Omental fat pad (tissue), 4 donors: Measurements from ENCODE around the gene FKBP5. TPM values are rescaled to one million over a fixed set of nuclear protein-coding genes. Genes with fewer than 3 reads are reported as not detected.

ENCODE experiments used
- ATAC-seq: fragments of 150-250 bp; one replicate; pipeline ENCODE4 v1.9.1; 2016; ENCODE audit warnings: mild to moderate bottlenecking, moderate library complexity; ENCODE audit not compliant: low FRiP score
- DNase-seq: peaks from one replicate; pipeline ENCODE4 v3.0.0-alpha.2; 2019; ENCODE audit warnings: low spot score
- CTCF ChIP-seq, 3 donors: fragments of 450-650 bp; IDR thresholded peaks; one replicate each; pipeline ENCODE4 v1.5.1; 2016 to 2017; ENCODE audit warnings: antibody characterized with exemption in 3 of 3, mild to moderate bottlenecking in 3 of 3, moderate library complexity in 2 of 3
- small RNA-seq: library from RNA; depleted of rRNA; stranded (forward); fragments of <200 nt; gene quantifications from one replicate; pipeline ENCODE3, GENCODE V24; 2016
- total RNA-seq, 4 donors: library from RNA; depleted of rRNA; stranded (reverse); fragments of >200 nt; gene quantifications; one replicate each; pipeline ENCODE4 v1.1.0, GENCODE V29; 2016

FKBP5 gene
- total RNA-seq, 4 donors from 2014 or later = 257 to 722 (median 366) TPM

GRCh38 chr6:35524380-35525020 lies 164.2 kb downstream of the FKBP5 start:
- no peak for ATAC-seq
- no peak for TF ChIP-seq CTCF (IDR thresholded peaks at IDR 0.05)
- DNase-seq = no peak

Small RNA genes lying within 50 kb of the gene (small RNA-seq; reads per million reads assigned to genes)
- gene MIR5690 (not detected), gene RF00561 (not detected)

Other genes starting within 250 kb of the FKBP5 start
- 1 to 10 TPM; 1.9 to 9.6 (median 5.4) TPM for gene FANCE, start 236.6 kb downstream of the FKBP5 start, total RNA-seq
- gene RPL10A, start 220.5 kb downstream of the FKBP5 start, total RNA-seq = 1,000 to 10,000 TPM; 1,059 to 1,562 (median 1,256) TPM
- gene TEAD3, start 191.8 kb downstream of the FKBP5 start, total RNA-seq = 10 to 100 TPM in 3 of 4 donors, 1 to 10 TPM in 1; 8.2 to 16.0 (median 14.2) TPM
- gene TULP1, start 176.0 kb downstream of the FKBP5 start, total RNA-seq = under 1 TPM in 1 of 4 donors, not detected in 3; 0.28 TPM
- gene ARMC12, start 48.1 kb upstream of the FKBP5 start, total RNA-seq = 1 to 10 TPM in 2 of 4 donors, under 1 TPM in 1, not detected in 1; 0.69 to 3.2 (median 1.2) TPM
- gene CLPSL2, start 87.7 kb upstream of the FKBP5 start, total RNA-seq = not detected
- not detected for gene CLPSL1, start 92.1 kb upstream of the FKBP5 start, total RNA-seq
- gene CLPS, start 108.4 kb upstream of the FKBP5 start, total RNA-seq = not detected
- not detected for gene LHFPL5, start 116.4 kb upstream of the FKBP5 start, total RNA-seq
- 10 to 100 TPM; 31.1 to 66.4 (median 48.6) TPM for gene SRPK1, start 232.2 kb upstream of the FKBP5 start, total RNA-seq